UCSD-AML1 (cell line): Measurements from ENCODE around the gene SYS1.
"Not testable (repeated sequence)": the region's sequence is repeated elsewhere in the genome, so short reads cannot be mapped to it uniquely, and the experiment has no call there.

Experiments used
- DNase-seq: peaks from one replicate; lab custom pipeline; 2025; ENCODE audit not compliant: unreplicated experiment; lab: John Stamatoyannopoulos, UW

SYS1 gene

DNA sequence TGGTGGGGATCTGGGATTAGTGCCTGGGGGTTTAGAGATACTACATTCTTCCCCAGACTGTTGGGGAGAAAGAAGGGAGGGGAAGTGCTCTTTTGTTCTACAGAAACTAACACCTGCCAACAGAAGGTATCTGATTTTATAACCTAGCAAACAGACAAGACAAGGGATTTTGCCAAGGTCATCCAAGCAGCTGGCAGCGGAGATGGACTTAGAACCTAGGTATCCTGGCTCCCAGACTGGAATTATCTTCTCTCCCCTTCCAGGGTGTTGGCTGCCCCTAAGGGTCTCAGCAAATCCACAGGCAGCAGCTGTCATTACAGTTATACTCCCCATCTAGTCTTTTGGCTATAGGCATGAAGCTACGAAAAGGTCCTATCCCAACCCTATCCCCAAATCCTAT is 23.2 kb upstream of the SYS1 start:
- no peak for DNase-seq

DNA sequence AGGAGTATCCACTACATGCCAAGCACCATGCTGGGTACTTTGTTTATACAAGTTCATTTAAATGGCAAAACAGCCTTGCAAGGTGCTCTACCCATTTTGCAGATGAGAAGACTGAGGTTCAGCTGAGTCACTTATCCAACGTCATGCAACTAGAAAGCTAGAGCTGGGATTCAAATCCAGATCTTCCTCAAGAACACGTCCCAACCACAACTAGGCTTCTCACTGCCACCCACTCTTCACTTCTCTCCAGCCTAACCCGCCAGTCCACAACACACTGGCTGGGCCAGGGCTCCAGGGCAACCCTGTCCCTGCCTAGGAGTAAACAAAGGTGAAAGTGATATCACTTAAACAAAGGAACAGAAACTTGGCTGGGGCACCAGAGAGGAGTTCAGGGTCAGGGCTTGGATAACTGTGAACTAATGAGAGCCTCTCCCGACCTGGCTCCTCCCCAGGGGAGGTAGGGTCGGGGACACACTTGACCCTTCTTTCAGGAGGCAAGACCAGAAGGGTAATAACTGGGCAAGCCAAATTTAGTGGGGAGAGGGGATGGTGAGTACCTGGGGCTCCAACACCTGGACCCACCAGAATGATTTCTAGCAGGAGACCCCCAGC is 22.6 kb upstream of the SYS1 start:
- DNase-seq, result no peak

DNA sequence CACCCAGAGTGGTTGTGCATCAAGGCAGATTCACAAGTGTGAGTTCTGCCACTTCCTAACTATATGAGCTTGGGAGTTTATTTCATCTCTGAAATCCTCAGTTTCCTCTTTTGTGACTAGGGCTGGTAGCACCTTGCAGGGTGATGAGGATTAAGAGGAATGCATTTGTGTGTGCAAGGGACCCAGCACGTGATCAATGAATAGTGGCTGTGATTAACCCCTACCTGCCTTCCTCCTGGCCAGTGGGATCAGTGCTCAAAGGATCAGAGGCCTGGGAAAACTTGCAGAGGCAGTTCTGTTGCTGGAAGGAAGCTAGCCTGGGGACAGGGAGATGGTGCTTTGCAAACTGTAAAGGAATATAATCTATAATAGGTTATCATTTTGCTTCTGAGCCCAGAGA is 22.0 kb upstream of the SYS1 start:
- DNase-seq, result no peak

DNA sequence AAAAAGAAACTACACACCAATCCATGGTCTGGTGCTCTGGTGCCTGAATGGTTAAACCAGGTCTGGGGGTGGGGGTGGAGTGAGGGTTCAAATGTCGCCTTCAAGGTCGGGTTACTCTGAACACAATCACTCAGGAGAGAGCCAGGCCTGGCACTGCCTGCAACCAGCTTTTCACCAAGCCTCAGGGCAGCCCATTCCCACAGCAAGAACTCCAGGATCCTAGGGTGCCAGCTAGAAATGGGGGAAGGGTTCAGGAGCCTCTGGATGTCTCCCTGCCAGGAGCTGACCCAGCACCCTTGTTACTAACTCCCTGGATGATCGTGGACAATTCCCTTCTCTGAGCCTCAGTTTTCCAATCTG is 21.4 kb upstream of the SYS1 start:
- DNase-seq, result no peak

DNA sequence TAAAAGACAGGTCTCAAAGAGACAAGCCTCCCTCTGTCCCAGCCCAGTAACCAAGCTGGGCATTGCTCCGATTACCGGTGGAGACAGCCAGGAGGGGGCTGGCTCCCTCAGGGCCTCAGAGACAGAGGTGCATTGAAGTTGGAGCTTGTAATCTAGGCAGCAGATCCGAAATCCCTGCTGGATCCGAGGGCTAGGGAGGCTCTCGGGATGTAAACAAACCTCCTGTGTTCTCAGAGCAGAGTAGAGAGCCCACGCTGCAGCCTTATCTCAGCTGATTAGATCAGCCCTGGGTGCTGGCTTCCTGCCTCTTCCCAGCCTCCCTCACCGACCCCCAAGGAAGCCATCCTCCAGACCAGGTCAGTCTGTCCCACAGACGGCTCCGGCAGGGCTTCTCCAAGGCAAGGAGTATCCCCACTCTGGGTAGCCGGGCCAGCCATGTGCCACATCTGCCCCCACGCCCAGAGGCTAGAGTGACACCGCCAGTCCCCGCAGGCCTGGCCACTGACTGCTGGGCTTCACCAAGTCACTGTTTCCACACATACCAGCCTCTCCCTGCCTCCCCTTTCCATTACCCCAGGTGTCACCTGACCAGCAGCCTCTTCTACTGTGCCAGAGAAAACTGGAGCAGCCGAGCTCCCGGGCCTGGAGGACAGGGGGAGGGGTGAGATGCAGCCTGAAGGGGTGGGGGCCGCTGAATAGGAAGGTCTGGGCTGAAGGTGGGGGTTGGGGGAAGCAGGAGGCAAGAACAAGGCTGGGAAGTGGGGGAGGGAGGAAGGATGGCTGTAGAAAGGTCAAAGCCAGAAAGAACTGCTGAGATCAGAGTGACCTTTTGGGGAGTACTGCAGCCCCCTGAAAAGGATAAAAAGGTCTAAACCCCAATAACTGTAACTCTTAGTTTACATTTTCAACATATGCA is 20.8 kb upstream of the SYS1 start:
- peak; percentile 53 for DNase-seq

DNA sequence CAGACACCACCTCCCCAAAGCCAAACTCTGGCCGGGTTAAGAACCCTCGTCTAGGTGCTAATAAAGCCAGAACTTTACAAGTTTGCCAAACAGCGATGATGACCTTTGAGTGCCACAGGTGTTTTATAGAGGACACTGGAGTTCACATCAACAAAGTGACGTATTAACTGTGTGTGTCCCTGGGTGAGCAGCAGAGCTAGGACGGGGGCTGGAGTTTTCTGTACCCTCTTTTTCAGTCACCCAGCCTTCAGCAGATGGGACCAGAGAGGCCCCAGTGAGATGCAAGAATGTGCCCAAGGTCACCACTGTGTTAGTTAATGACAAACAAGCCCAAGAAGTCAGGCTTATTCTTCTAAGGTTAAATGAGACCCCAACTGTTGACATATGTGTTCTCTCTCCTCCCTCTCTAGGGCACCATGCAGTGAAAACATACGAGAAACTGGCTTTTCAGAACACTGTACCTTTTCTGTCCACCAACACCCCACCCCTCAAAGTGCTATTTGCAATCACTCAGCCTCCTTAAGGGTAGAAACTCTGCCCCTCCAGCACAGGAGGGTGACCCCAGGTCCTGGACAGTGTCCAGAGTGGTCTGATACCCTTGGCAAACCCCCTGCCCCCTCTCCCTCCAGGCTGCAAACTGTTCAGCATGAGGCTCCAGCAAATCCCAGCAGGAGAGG is 20.0 kb upstream of the SYS1 start:
- no peak for DNase-seq

DNA sequence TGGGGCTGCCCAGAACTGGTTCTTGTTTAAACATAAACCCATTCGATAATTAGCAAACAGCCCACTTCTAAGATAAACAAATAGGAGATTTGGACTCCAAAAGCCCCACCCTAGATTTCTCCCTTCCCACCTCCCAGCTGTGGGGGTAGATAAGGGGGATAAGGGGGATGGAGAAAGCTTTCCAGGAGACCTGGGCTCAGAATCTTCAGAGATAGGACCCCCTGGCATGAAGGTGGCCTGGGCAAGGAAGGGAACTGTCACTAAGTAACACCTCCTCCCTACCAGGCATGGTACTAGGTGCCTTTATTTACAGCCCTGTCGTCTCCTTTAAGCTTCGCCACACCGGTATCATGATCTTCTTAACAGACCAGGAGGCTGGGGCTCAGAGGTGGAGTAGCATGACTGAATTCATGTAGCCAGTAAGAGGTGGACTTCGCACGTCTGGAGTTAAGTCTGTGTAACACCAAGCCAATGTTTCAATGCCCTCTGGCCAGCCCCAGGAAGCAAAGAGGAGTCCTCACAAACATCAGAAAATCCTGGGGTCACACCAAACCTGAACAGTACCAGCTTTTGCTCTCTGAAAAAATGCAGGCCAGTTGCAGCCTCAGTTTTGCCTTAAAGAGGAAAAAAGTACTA is 19.3 kb upstream of the SYS1 start:
- DNase-seq, result no peak

DNA sequence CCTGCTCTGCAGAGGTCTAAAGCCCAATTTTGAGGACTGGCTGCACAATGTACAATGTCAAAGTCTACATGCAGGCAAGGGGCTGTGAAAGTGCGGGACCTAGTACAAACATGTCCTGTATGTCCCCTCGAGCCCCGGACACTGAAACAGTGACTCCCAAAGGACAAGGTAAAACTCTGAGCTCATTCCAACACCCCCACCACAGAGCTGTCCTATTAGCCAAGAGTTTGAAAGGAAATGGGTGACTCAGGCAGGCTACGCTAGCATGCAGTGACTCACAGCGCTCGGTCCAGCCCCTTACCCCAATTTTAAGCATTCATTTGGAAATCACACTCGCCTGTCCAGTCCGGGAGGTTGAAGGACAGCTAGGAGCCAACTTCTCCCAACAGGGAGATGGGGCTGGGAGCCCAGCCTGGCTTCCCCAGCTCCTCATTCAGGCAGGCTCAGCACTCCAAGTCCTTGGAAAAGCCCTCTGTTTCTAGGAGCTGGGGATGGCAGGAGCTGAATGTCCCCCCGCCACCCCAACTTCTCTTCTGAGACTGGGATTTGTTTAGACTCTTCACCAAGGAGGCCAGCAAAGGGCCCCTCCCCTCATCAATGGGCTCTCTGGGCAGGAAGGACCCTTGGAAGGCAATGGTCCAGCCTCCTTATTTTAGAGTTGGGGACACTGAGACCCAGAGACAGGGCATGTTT is 18.6 kb upstream of the SYS1 start:
- DNase-seq, result peak; percentile 45

DNA sequence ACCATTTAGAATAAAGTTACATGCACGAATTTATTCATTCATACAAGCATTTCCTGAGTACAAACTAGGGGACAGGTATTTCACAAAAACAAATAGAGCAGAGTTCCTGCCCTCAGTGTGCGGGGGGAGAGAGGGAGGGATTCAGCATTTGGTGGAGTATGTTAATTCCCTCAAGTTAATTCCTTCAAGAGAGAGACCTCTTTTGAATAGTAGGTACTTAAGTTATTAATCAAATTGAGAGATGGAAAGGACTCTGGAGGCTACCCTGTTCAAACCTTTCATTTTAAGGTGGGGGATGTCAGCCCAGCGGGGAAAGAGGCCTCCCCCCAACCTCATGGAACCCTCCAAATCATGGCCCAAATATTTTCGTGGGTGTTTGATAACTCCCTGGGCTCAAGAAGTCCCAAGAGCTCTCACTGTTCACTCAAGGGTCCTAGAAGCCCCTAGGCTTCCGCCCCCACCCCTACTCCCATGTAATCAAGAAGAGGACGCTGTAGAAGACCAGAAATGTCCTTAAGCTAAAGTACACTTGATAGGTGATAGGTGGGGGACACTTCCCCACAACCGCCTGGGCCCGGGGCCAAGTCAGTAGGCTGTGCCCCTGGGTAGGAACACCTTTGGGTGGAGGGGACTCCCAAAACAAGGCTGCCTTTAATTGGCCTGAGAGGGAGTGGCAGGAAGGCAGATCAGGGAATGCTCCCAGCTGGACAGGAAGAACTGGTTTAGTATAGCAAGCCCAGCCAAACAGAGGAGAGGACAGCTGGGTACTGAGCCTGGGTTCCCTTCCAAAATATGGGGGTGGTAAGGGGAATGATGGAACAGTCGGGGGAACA is 17.6 kb upstream of the SYS1 start:
- DNase-seq, result no peak

DNA sequence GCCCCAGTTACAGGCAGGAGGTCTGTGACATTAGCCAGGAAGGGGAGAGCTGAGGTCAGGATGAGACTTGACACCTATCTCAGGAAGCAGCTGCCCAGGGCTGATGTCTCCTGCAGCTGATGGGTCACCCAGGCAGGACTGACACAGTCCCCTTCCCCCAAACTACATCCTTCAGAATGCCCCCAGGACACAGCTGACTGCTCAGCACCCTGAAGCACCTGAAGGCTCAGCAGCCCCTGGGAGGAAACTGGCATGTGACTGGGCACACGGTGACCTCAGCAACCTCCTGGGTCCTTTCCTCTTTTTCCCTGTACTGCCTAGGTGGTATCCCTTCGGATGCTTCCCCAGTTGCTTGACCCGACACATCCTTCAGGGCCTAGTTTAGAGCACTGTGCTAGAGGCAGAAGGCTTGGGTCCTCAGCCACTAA is 16.7 kb upstream of the SYS1 start:
- peak; percentile 64 for DNase-seq

DNA sequence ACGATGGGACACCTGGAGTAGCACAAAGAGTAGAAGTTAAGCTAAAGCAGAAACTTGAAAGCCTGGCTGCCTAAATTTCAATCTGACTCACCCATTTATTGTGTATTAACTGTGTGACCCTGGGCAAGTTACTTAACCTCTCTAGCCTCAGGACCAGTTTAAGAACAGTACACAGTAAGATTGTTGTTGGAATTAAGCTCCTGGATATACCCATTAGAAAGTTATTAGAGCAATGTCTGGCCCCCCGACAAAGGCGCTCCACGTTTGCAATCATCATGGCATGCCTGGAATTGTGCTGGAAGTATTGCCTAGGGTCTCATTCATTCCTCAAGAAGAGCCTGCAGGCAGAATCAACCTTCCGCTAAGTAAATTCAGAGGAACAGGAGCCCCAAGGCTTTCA is 16.1 kb upstream of the SYS1 start:
- no peak for DNase-seq

DNA sequence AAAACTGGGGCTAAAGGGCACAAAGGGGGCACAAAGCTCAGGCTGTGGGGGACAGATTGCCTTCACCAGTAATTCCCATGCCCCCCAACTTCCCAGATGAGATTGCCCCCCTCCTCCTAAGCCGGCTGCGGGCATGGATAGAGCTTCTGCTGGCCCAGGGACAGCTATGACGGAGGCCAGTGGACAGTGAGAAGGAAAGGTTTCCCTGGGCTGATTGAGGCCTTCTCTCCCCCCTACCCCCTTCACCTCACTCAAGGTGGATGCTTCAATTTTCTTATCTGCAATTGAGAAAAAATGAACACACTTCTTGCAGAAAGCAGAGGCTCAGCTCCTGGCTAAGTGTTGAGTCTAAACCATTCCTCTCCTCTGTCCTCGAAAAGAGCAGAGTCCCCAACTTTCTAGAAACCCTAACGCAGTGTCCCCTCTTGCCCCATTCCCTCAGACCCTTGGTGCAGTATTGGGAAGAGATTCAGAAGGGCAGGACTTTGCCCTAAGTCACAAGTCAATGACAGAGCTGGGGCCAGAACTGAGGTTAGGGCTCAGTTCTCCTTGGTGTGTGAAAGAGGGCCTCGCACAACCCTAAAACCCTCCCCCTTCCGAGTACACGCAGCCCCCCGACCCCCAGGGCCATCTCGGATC is 15.5 kb upstream of the SYS1 start:
- DNase-seq, result no peak

DNA sequence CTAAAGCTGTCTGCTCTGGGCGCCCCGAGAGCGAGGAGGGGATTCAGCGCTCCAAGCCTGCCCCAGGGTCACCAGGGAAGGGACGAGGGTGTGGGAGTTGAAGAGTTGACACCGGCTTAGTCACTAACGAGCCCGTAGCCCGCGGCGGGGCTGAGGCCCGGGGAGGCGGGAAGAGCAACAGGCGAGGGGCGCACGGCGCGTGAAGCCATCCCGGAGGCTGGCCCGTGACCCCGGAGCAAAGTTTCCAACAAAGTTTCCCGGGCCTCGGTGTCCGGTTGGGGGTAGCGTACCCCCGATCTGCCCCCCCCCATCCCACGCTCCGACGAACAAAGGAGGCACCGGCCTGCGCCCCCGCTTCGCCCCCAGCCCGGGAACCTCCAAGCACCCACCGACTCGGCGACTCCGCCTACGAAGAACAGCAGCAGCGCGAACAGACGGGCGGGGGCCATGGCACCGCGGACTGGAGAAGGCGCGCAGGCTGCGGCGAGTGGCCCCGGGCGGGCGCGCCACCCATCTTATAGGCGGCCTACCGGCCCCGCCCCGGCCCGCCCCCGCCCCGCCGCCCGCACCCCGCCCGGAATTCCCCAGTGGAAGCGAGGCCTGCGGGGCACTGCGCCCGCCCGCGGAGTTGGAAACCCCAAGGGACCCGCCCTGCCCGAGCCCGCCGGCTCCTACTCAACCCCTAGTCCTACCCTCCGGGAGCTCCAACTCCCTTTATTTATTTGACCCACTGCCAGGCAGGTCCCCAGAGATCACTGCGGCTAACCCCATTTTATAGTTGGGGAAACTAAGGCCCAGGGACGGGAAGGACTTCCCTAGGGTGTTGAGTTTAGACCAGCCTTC is 14.8 kb upstream of the SYS1 start, which contains the start of gene SDC4:
Gene SDC4 (minus strand): TSS at position 489 of the 843 bp plus-strand sequence. CDS start 40 bp downstream, at position 449.
- peak; percentile 58 for DNase-seq

DNA sequence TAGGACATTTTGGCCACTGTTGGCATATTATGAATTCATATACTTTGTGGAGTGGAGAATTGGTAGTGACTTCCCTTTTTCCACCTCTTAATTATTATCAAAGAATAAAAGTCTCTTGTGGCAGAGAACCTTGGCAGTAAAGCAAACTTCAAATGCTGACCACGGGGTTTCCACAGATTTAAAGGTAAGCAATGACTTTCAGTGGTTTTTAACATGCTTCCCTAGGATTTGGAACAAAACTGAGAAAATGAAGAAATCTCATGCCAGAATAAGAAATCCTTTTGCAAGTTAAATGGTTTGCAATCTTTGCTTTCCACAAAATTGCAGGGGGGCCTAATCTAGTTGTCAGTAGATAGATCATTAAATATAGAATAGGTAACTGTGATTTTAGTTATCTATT is 12.7 kb upstream of the SYS1 start:
- no peak for DNase-seq

DNA sequence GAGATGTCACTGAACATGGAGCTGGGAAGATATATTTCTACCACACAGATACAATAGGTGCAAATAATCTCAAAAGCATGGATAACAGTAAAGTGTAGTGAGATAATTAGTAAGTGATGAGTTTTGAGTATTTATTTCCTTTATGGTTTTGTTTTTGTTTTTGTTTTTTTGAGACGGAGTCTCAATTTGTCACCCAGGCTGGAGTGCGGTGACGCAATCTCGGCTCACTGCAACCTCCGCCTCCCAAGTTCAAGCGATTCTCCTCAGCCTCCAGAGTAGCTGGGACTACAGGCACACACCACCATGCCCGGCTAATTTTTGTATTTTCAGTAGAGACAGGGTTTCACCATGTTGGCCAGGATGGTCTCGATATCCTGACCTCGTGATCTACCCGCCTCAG is 12.2 kb upstream of the SYS1 start:
- not testable (repeated sequence) for DNase-seq

DNA sequence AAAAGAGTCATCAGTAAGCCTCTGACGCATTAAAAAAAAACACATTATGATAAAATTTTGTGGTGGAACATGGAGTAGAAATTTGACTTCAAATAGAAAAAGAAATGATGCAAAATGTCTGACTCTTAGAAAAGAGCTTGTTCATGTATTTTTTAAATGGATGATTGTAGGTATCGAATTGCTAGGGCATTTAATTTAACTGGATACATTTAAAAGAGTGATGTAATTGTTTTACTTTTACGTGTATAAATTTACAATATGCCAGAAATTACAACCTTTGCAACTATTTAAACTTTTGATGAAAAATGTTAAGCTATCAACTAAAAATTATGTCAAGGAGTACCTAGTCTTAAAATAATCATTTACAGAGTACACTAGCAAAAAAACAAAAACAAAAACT is 10.2 kb upstream of the SYS1 start:
- no peak for DNase-seq

DNA sequence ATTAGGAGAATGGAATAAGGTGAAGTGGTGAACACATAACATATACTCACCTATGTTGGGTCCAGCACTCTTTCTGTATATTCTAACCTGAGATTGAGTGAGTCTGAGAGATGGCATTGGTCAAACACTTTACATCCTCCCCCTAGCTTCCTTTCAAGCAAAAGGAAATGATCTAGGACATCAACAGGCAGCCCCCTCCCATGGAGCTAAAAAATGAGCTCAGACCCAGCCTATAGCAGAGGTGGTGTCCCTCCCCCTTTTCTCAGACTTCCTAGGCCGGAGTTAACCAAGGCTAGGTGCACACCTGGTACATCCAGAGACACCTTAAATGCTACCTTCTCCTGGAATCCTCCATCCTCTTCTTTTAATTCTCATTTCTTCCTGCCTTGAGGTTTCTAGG is 9.2 kb upstream of the SYS1 start:
- DNase-seq, result no peak

DNA sequence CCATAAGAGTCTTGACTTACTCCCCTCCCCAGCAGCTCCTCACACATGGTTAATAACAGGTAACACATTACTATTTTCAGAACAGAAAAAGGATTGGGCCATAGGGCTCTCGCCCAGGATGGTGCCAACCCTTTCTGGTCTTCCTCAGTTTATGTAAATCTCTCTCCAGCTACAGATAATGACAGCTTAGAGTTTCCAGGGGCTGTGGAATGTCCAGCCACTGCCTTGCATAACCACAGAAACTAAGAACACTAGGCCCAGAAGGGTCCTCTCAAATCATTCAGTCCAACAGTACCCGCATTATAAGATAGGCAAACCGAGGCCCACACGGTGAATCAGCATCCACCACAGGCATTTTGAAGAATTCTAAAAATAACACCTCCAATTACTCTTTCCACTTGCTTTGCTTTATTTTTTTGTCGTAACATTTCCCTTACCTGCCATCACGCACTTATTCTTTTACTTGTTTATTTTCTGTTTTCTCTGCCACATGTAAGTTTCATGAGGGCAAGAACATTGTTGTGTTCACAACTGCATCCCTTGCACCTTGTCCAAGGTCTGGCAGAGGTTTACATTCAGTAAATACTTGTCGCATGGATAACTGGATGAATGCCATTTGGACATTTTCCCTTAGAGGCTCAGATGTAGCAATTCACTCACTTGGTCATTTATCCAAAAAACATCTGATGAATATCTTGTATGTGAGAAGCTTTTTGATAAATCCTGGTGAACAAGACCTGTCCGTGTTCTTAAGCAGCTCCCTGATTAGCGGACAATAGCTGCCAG is 8.3 kb upstream of the SYS1 start:
- DNase-seq, result no peak
